Stimulated activated CD4-positive, alpha-beta T cell treated with anti-CD3 and anti-CD28 coated beads, Interleukin-12 subunit alpha, Interleukin-12 subunit beta, amount 100 ng/mL, for 48 hours (primary cell): ENCODE measurements around the gene CBX5.
"Not testable (repeated sequence)": the region's sequence is repeated elsewhere in the genome, so short reads cannot be mapped to it uniquely, and the experiment has no call there.

ENCODE experiments used
- DNase-seq, 3 donors: peaks; one replicate each; pipeline ENCODE4 v3.0.0-alpha.2; 2020; ENCODE audit warnings: low read depth in 2 of 3, low spot score in 1 of 3

The CBX5 gene

GRCh38 chr12:54270345-54270744 is 9.6 kb downstream of the CBX5 start:
- no peak for DNase-seq

- DNase-seq, result no peak
These were observed 13.1 kb downstream of the CBX5 start for GRCh38 chr12:54266852-54267251.

- no peak for DNase-seq
These were observed 14.5 kb downstream of the CBX5 start for GRCh38 chr12:54265364-54265812.

GRCh38 chr12:54262403-54262925 is 17.5 kb downstream of the CBX5 start:
- DNase-seq, result no peak

GRCh38 chr12:54261815-54262402 is 18.0 kb downstream of the CBX5 start:
- no peak for DNase-seq

GRCh38 chr12:54259194-54260011 is 20.5 kb downstream of the CBX5 start:
- DNase-seq, result no peak

- DNase-seq, result no peak
These were observed 21.7 kb downstream of the CBX5 start for GRCh38 chr12:54258201-54258681.

GRCh38 chr12:54257332-54257731 is 22.6 kb downstream of the CBX5 start:
- DNase-seq, result no peak

GRCh38 chr12:54253240-54253639 is 26.7 kb downstream of the CBX5 start:
- DNase-seq, result no peak

- no peak for DNase-seq
These were observed 28.1 kb downstream of the CBX5 start for GRCh38 chr12:54251667-54252284.

- DNase-seq, result no peak
These were observed 30.4 kb downstream of the CBX5 start for GRCh38 chr12:54249489-54249888.

- DNase-seq, result no peak
These were observed 33.8 kb downstream of the CBX5 start for GRCh38 chr12:54246011-54246641.

- DNase-seq, result no peak
These were observed 38.8 kb downstream of the CBX5 start for GRCh38 chr12:54240971-54241588.

- no peak for DNase-seq
These were observed 39.8 kb downstream of the CBX5 start for GRCh38 chr12:54240129-54240528.

- DNase-seq, result no peak
These were observed 40.3 kb downstream of the CBX5 start for GRCh38 chr12:54239620-54240019.

- DNase-seq, result no peak
These were observed 41.4 kb downstream of the CBX5 start for GRCh38 chr12:54238531-54238930.

GRCh38 chr12:54232790-54233189 is 47.1 kb downstream of the CBX5 start:
- DNase-seq, result no peak

- DNase-seq, result not testable (repeated sequence)
These were observed 48.7 kb downstream of the CBX5 start for GRCh38 chr12:54231269-54231668.

GRCh38 chr12:54230555-54230954 is 49.4 kb downstream of the CBX5 start:
- DNase-seq, result no peak

- DNase-seq, result no peak
These were observed 50.2 kb downstream of the CBX5 start for GRCh38 chr12:54229624-54230212.

- no peak for DNase-seq
These were observed 51.5 kb downstream of the CBX5 start for GRCh38 chr12:54228471-54228870.
